ENCODE data around the gene HOMER2.

The HOMER2 gene

GRCh38 chr15:82855286-82856100, 97.0 kb downstream of the HOMER2 start:
- no peak for DNase-seq

- no peak for DNase-seq
Observed at GRCh38 chr15:82854554-82854953, 98.0 kb downstream of the HOMER2 start.

GRCh38 chr15:82852941-82853561, 99.5 kb downstream of the HOMER2 start:
- DNase-seq, result no peak

GRCh38 chr15:82851981-82852511, 100.5 kb downstream of the HOMER2 start:
- no peak for DNase-seq

GRCh38 chr15:82851306-82851850, 101.1 kb downstream of the HOMER2 start:
- DNase-seq, result no peak

GRCh38 chr15:82850731-82851130, 101.8 kb downstream of the HOMER2 start:
- no peak for DNase-seq

GRCh38 chr15:82849556-82850512, 102.7 kb downstream of the HOMER2 start:
- peak; percentile 14 for DNase-seq

GRCh38 chr15:82848241-82848993, 104.1 kb downstream of the HOMER2 start:
- no peak for DNase-seq

GRCh38 chr15:82847703-82848102, 104.8 kb downstream of the HOMER2 start:
- no peak for DNase-seq

GRCh38 chr15:82846621-82847020, 105.9 kb downstream of the HOMER2 start:
- no peak for DNase-seq

- DNase-seq, result no peak
Observed at GRCh38 chr15:82845686-82846085, 106.8 kb downstream of the HOMER2 start.

GRCh38 chr15:82843566-82843965, 109.0 kb downstream of the HOMER2 start:
- no peak for DNase-seq

GRCh38 chr15:82840166-82840565, 112.4 kb downstream of the HOMER2 start:
- DNase-seq, result no peak

- DNase-seq, result no peak
Observed at GRCh38 chr15:82839136-82839535, 113.4 kb downstream of the HOMER2 start.

GRCh38 chr15:82838096-82838735, 114.3 kb downstream of the HOMER2 start:
- no peak for DNase-seq

- DNase-seq, result no peak
Observed at GRCh38 chr15:82835391-82835917, 117.1 kb downstream of the HOMER2 start.

GRCh38 chr15:82833362-82833682, 119.2 kb downstream of the HOMER2 start:
- DNase-seq, result no peak

GRCh38 chr15:82832601-82833361, 119.7 kb downstream of the HOMER2 start:
- DNase-seq, result no peak

- DNase-seq, result no peak
Observed at GRCh38 chr15:82831894-82832600, 120.5 kb downstream of the HOMER2 start.

Data from effector CD4-positive, alpha-beta T cell (primary cell).